T-helper 22 cell (primary cell): ENCODE data around the gene HDAC4.
A peak's percentile ranks its signal among the peaks of the same experiment; 100 is the strongest.

ENCODE experiments used
- DNase-seq: peaks from one replicate; pipeline ENCODE4 v3.0.0-alpha.2; 2020; ENCODE audit warnings: low read depth

HDAC4 gene

GRCh38 chr2:239267288-239267951, 133.4 kb downstream of the HDAC4 start:
- peak; percentile 88 for DNase-seq

- no peak for DNase-seq
These were observed 134.0 kb downstream of the HDAC4 start for GRCh38 chr2:239266779-239267287.

- DNase-seq, result no peak
These were observed 134.4 kb downstream of the HDAC4 start for GRCh38 chr2:239266434-239266766.

- DNase-seq, result no peak
These were observed 135.0 kb downstream of the HDAC4 start for GRCh38 chr2:239265681-239266433.

- DNase-seq, result peak; percentile 66
These were observed 135.8 kb downstream of the HDAC4 start for GRCh38 chr2:239264838-239265651.

GRCh38 chr2:239264492-239264837, 136.4 kb downstream of the HDAC4 start:
- peak; percentile 21 for DNase-seq

GRCh38 chr2:239263669-239264491, 136.9 kb downstream of the HDAC4 start:
- no peak for DNase-seq

GRCh38 chr2:239263231-239263630, 137.6 kb downstream of the HDAC4 start:
- no peak for DNase-seq

GRCh38 chr2:239262484-239263230, 138.2 kb downstream of the HDAC4 start:
- no peak for DNase-seq

GRCh38 chr2:239261796-239262483, 138.9 kb downstream of the HDAC4 start:
- no peak for DNase-seq

GRCh38 chr2:239261356-239261755, 139.5 kb downstream of the HDAC4 start:
- no peak for DNase-seq

GRCh38 chr2:239260546-239261327, 140.1 kb downstream of the HDAC4 start:
- no peak for DNase-seq

- no peak for DNase-seq
These were observed 141.1 kb downstream of the HDAC4 start for GRCh38 chr2:239259603-239260298.

GRCh38 chr2:239259173-239259572, 141.6 kb downstream of the HDAC4 start:
- no peak for DNase-seq

- DNase-seq, result no peak
These were observed 142.6 kb downstream of the HDAC4 start for GRCh38 chr2:239258248-239258647.

GRCh38 chr2:239257511-239257937, 143.3 kb downstream of the HDAC4 start:
- no peak for DNase-seq

GRCh38 chr2:239256350-239256743, 144.5 kb downstream of the HDAC4 start:
- no peak for DNase-seq

GRCh38 chr2:239255628-239256349, 145.0 kb downstream of the HDAC4 start:
- DNase-seq, result no peak
